Measurements from ENCODE around the gene EIPR1. TPM values are rescaled to one million over a fixed set of nuclear protein-coding genes. Genes with fewer than 3 reads are reported as not detected.

Gene EIPR1
- total RNA-seq, 1 donor from 2014 or later: 44.8 TPM

DNA sequence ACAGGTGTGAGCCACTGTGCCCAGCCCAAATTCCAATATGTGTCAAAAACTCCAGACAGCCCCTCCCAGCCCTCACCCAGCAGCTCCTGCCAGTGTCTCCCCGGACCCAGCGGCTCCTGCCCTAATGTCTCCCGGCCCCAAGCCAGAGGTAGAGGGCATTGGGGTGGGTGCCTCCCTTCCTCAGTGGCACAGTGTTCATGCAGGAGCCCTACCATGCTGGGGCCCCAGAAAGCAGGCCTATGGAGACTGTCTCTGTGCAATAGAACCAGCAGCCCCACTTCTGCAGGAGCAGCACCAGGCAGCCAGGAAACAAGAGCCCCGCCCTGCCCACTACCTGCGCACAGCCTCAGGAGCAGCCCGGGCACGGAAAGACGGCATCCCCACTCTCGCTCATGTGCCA, 70.4 kb downstream of the EIPR1 start:
- DNase-seq (ENCODE audit: low read depth, low spot score): no peak

DNA sequence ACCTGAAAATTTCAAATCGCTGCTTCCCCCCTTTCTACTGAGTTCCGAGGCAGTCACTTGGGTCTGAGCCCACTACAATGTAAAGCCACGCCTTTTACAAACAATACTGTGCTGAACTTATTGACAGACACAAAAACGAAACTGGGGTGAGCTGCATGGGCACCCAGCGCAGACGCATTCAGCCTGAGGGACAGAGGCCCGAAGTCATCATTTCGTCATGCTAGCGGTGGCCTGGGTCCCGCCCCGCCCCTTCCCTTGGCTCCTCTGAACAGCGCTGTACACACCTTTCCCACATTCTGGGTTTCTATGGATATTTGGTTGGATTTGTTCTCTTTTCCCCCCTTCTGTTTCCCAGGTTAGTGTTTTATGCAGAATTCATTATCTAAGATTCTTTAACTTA, 71.7 kb downstream of the EIPR1 start:
- DNase-seq (ENCODE audit: low read depth, low spot score): no peak

DNA sequence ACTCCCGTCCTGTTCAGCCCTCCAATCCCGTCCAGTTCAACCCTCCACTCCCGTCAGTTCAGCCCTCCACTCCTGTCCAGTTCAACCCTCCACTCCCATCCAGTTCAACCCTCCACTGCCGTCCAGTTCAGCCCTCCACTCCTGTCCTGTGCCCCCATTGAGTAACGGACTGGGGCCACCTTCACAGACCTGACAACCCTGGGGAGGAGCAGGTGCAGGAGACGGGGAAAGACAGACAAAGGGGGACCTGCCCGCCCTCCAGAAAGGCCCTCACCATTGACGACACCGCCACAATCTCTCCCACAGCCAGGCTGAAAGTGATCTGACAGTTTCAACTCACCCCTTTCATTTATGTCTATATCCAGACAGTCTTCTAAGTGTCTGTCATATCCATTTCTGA, 72.2 kb downstream of the EIPR1 start:
- no peak for DNase-seq (ENCODE audit: low read depth, low spot score)

DNA sequence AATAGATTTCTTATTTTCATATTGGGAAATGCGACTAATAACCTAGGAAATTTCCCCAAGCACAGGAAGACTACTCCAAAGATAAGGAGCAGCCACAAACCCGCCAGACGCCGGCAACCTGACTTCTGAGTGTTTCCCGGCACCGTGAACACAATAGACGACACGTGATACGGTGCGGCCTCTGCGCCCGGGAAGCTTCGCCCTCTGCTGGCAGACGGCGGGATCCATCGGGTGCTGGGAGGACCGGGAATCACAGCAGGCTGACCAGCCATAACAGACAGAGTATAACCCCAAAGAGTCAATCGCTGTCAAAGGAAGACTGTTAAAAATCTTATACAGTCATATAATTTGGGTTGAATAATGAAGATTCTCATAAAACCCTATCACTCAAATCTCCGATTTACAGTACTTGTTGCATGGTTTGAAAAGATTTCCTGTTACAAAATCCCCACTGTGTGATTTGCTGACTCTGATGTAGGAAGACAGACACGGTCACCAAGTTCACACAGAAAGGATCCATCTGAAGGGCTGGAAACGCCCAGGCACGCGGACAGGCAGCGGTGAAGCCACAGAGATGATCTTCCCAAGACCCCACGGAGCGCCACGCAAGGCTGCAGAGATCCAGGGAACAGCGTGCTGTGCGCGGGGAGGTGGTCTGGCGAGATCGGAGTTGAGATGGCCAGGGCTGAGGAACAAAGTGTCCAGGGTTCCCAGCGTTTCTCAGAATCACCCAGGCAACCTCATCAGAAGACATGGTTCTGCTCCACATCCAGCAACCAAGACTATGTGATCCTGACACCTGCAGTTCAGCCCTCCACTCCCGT, 73.8 kb downstream of the EIPR1 start:
- DNase-seq (ENCODE audit: low read depth, low spot score): peak; percentile 55

DNA sequence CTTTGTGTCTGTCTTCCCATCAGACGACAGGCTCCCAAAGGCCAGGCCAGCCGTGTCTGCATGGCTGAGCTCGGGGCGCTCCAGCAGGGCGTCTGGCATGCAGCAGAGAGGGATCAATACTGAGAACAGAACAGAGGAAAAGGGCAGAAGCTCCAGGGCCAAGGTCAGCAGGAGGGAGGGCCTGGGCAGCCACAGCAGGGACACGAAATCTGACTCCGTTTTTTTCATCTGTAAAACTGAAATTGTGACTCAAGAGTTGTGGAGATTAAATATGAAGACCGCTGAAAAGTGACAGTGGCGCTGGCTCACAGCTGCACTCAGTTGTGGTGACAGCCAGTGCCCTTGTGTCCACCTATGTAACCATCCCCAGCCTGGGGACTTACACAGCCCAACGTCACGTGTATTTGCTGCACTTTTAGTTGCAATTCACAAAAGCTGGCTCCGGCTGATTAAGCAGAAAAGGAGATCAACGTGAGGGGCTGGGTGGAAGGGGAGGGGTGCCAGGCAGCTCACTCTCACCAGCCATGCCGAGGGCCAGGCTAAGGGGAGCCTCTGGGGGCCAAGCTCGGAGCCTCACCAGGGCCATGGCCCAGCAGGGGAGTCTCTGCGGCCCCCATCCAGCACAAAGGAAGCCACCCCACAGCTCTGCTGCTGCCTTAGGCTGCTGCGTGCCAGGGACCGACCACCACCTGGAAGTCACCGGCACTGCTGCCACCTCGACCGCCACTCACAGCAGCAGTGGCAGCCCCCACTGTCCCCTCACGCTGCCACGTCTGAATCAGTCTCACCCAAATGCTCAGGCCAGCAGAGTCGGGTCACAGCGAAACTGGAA, 74.7 kb downstream of the EIPR1 start:
- DNase-seq (ENCODE audit: low read depth, low spot score): no peak

DNA sequence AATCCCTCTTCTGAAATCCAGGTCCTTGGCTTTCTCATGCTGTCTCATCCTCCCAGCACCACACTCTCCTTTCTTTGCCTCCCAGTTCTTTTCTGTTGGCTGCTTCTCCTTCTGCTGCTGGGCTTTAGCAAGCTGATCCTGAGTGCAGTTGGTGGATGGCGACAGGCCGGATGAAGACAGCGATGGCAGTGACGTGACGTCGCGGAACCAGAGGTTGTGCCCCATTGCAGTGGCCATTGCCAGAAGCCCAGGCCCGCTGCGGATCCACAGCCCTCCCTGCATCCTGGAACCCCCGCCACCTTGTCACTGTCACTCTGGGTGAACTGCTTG, 75.2 kb downstream of the EIPR1 start:
- no peak for DNase-seq (ENCODE audit: low read depth, low spot score)

DNA sequence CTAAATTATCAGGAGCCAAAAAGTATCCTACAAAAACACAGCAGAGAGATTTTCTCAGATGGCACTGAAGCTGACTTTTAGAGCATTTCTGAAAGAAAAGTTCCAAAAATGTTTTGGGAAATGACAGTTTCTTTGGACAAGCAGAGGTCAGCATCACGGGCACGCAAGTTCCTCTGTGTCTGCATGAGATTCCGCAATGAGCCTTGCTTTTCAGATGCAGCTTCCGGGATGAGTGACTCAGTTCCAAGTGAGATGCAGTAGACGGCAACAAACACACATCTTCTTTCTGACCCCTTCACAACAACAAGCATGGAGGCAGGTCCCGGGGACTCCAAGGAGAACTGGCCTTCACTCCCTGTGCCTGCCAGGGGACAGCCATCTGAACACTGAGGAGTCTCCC, 76.6 kb downstream of the EIPR1 start:
- DNase-seq (ENCODE audit: low read depth, low spot score): no peak

DNA sequence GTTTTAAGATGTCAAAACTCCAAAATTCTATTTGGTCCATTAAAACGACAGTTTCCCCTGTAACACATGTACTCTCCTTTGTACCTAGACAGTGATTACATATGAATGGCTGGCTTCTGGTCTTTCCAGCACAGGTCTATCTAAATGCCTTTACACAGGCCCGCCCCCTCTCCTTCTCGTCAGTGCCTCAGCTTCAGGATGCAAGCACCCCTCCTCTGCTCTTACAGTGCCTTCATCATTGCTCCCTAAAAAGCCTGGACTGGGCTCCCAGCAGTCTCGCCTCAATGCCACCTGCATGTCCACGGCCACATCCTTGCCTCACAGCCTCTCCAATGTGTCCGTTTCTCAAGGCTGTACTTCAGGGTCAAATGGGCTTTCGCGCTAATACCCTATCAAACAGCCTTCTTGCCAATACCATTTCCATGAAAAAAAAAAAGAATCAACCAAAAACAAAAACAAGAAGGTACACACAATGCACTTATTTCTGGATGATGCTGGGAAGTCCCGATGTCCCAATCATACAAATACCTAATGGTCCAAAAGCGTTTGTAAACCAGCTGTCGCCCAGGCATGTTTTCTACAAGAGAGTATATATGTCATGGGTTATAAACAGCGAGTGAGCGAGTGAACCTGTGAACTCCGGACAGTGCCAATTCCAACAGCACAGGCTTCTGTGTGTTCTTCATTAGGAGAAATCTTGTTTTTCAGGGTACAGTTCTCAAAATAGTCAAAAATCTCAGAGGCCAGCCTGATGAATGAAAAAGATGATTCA, 77.2 kb downstream of the EIPR1 start:
- no peak for DNase-seq (ENCODE audit: low read depth, low spot score)

DNA sequence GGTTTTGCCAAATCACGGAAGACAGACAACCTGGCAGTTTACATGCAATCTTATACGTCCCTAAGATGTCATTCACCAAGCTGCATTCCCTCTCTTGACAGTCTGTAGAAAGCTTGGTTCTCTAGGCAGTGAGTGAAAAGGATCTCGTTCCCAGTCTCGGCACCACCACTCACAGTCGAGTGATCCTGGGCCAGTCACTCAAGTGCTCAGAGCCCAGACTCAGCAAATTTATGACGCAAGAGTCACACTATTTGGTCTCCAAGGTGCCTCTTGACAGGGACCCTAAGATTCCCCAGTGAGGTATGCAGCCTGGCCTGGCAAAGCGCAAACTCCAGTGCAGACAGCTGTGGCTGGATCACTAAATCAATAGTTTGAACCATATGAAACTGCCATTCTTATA, 77.9 kb downstream of the EIPR1 start:
- DNase-seq (ENCODE audit: low read depth, low spot score): no peak

DNA sequence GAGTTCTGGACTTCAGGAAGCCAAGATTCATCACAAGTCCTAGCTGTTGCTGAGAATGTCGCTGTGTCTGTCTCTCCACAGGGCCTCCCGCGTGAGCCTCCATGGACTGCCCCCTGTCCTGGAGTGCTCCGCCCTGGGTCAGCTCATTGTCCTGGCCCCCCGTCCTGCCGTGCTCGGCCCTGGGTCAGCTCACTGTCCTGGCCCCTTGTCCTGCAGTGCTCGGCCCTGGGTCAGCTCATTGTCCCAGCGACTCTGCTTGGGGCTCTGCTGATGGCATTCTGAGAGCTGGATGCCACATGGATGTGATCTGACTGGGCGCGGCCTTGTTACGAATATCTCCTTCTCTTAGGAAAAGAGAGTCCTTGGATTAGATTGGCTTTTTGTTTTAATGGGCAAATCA, 78.5 kb downstream of the EIPR1 start:
- no peak for DNase-seq (ENCODE audit: low read depth, low spot score)

DNA sequence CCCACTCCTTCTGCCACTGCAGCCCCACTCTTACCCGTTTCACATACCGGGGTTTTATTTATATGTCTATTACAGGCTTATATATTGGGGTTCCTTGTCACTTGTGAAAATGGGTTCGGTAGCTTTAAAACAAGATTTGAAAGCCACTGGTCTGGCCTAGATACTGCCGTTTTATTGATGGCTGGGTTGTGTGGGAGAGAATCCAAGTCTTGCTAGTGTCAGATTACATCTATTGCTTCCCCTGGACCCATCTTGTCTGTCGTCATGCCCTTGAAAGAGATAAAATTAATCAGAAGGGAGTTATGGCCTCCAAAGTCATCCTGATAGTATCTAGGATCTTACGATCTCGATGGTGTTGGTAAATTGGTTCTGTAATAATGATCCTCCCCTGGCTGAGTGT, 79.4 kb downstream of the EIPR1 start:
- no peak for DNase-seq (ENCODE audit: low read depth, low spot score)

DNA sequence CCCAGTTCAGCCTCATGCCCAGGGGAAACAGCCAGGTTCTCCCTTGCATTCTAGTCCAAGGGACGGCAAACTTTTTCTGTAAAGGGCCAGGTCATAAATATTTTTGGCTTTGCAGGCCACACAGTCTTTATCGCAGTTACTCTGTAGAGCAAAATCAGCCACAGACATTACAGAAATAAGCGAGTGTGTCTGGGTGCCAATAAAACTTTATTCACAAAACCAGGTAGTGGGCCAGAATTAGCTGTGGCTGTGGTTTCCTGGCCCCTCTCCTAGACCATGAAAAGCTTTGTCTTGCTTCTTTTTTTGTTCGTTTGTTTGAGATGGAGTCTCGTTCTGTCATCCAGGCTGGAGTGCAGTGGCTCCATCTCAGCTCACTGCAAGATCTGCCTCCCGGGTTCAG, 80.1 kb downstream of the EIPR1 start:
- no peak for DNase-seq (ENCODE audit: low read depth, low spot score)

DNA sequence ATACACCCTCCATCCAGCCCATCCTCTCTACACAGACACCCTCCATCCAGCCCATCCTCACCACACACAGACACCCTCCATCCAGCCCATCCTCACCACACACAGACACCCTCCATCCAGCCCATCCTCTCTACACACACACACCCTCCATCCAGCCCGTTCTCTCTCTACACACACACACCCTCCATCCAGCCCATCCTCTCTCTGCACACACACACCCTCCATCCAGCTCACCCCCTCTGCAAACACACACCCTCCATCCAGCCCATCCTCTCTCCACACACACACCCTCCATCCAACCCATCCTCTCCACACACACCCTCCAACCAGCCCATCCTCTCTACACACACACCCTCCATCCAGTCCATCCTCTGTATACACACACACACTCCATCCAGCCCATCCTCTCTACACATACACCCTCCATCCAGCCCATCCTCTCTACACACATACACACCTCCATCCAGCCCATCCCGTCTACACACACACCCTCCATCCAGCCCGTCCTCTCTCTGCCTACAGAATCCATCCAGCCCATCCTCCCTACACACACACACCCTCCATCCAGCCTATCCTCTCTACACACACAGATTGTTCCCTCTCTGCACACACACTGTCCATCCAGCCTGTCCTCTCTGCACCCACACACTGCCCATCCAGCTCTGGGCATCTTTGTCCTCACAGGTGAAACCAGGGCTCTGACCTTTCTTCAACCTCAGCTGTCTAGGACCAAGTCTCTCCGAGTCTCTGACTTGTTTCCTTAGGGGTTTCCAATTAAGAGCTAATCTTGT, 81.2 kb downstream of the EIPR1 start:
- no peak for DNase-seq (ENCODE audit: low read depth, low spot score)

DNA sequence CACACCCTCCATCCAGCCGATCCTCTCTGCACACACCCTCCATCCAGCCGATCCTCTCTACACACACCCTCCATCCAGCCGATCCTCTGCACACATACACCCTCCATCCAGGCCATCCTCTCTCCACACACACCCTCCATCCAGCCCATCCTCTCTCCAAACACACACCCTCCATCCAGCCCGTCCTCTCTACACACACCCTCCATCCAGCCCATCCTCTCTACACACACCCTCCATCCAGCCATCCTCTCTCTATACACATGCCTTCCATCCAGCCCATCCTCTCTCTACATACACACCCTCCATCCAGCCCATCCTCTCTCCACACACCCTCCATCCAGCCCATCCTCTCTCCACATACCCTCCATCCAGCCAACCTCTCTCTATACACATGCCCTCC, 83.1 kb downstream of the EIPR1 start:
- DNase-seq (ENCODE audit: low read depth, low spot score): no peak

DNA sequence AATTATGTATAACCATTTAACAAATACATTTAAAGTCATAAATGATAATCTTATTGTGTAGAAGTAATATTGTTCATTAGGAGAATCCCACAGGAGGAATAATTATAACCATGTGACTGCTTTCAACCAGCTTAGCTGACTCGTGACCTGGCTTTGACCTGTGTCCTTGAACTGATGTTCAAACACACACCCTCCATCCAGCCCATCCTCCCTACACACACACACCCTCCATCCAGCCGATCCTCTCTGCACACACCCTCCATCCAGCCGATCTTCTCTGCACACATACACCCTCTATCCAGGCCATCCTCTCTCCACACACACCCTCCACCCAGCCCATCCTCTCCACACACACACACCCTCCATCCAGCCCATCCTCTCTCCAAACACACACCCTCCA, 83.5 kb downstream of the EIPR1 start:
- no peak for DNase-seq (ENCODE audit: low read depth, low spot score)

DNA sequence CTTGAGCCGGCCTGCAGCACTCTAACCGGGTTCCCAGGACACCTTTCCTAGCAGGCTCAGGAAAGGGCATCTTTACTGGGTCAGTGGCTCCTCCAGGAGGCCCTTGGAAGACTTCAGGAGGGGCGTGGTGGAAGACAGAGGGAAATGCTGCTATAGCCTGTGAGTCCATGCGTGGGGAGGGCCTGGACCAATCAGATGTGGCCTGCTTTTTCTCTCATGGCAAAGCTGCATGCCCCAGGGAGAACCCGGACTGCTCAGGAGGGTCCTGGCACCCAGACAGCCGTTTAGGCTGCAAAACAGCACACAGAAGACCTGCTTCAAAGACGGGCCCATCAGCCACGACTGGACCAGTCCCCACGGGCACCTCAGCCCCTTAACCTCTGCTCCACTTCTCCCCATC, 84.4 kb downstream of the EIPR1 start:
- no peak for DNase-seq (ENCODE audit: low read depth, low spot score)

DNA sequence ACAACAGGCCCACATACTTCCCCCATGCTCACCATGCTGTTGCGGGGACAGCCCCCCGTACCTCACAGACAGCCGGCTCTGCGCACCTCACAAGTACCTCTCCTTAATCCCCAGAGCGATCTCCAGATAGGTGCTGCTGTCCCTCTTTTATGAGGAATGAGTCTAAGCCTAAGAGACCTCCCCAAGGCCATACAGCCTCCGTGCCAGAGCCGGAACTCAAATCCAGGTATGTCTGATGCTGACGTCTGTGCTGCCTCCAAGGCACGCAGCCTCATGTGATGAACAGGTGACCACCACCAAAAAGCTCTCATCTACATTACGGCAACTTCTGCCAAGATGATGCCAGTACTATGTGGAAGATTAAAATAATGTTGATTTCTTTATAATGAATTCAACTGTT, 85.2 kb downstream of the EIPR1 start:
- no peak for DNase-seq (ENCODE audit: low read depth, low spot score)

DNA sequence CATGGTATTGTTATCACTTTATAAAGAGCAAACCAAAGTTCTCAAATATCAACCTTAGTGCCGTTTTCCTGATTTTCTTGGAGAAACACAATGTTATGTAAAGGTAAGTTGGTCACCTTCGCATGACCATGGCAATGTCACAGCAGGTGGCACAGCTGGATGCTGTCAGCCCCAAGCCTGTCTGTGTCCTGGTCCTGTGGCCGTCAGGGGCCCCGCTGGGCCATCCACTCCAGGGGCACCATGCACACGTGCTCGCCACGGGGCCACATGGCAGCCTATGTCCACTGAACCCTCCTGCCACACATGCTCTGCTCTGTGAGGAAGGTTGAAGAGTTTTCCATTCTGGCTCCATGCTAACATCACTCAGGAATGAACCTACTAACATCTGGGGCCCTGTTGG, 85.9 kb downstream of the EIPR1 start:
- no peak for DNase-seq (ENCODE audit: low read depth, low spot score)

DNA sequence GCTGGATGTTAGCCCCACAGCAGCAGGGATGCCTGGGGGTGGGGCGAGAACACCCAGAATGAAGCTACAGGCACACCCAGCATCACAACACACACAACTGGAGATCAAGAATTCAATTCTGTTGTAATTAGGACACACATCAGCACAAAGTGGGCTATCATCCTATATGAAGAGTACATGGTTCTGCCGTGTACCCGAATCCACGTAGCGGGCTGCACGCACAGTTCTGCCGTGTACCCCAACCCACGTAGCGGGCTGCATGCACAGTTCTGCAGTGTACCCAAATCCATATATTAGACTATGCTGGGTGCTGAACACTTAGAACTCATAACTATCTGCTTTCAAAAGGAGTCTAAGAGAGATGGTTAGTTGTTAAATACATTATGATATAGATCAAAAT, 86.5 kb downstream of the EIPR1 start:
- DNase-seq (ENCODE audit: low read depth, low spot score): no peak

DNA sequence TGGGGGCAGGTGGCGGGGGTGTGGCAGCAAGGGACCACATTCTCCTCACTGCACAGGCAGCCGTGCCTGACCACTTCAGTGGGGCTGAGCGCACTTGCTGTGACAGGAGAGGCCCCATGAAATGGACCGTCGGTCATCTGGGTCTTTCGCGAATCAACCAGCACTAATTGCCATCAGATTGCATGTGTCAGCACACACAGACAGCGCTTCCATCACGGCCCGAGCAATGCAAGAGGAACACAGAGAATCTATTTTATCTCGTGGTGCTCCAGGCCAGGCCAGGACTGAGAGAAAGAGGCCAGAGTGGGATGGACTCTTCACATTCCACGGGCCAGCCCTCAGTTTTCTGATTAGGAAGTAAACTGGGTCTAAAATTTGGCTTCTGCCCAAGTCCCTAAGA, 87.0 kb downstream of the EIPR1 start:
- DNase-seq (ENCODE audit: low read depth, low spot score): no peak

DNA sequence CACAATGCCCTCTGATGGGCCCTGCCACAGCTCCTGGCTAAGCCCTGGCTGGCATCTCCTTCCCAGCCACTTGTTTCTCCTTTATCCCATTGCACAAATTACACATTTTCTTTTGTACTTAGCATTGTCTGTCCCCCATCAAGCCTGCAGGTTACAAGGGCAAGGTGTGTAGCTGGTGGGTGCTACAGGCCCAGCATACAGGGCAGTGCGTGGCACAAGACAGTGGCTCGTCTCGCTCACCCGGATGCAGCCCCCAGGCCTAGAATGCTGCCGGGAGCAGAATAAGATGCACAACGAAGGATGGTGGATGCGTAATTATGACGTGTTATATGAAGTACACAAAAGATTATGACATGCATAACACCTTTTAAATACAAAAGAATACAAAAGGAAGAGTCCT, 87.6 kb downstream of the EIPR1 start:
- DNase-seq (ENCODE audit: low read depth, low spot score): no peak

DNA sequence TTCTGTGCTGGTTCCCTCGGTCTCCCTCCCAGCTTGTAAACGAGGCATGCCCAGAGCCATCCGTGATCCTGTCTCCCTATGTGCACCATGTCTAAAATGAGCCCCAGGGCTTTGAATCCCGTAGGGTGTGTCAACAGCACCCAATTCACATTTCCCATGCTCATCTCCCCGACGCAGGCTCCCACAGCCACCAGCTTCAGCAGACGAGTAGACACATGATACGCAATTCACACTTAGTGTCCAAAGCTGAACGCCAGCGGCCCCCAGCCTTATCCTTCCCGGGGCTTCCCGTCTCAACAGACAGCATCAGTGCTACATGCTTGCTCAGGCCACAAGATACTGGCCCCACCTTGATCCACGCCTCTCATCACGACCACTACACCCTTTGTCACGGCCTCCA, 88.1 kb downstream of the EIPR1 start:
- DNase-seq (ENCODE audit: low read depth, low spot score): no peak

Data from pulmonary artery endothelial cell (primary cell).